NCI-H2081 (cell line): Measurements from ENCODE around the gene GPATCH2L.

Source experiments
- DNase-seq, 2 experiments: peaks; one replicate each; lab custom pipeline; 2025; lab: John Stamatoyannopoulos, UW

The GPATCH2L gene

GRCh38 chr14:76136476-76137110, 15.1 kb upstream of the GPATCH2L start:
- no peak for DNase-seq

GRCh38 chr14:76138119-76138757, 13.5 kb upstream of the GPATCH2L start:
- DNase-seq, result no peak

GRCh38 chr14:76138758-76139723, 12.7 kb upstream of the GPATCH2L start:
- DNase-seq, result no peak

GRCh38 chr14:76143642-76144041, 8.1 kb upstream of the GPATCH2L start:
- no peak for DNase-seq

- no peak for DNase-seq
These were observed 4.7 kb upstream of the GPATCH2L start for GRCh38 chr14:76146976-76147375.

GRCh38 chr14:76149196-76149595, 2.5 kb upstream of the GPATCH2L start:
- no peak for DNase-seq

- DNase-seq, result peak; percentile 20 to 45
These were observed 585 bp downstream of the GPATCH2L start for GRCh38 chr14:76152333-76152681.

GRCh38 chr14:76153919-76154318, 2.2 kb downstream of the GPATCH2L start:
- no peak for DNase-seq

- no peak for DNase-seq
These were observed 2.9 kb downstream of the GPATCH2L start for GRCh38 chr14:76154539-76155126.

GRCh38 chr14:76163668-76164363, 12.1 kb downstream of the GPATCH2L start:
- no peak for DNase-seq

GRCh38 chr14:76168531-76168930, 16.8 kb downstream of the GPATCH2L start:
- no peak for DNase-seq

- DNase-seq, result no peak
These were observed 18.1 kb downstream of the GPATCH2L start for GRCh38 chr14:76169776-76170175.

- DNase-seq, result no peak
These were observed 23.3 kb downstream of the GPATCH2L start for GRCh38 chr14:76174982-76175381.

GRCh38 chr14:76175942-76176341, 24.2 kb downstream of the GPATCH2L start:
- DNase-seq, result no peak

- DNase-seq, result no peak
These were observed 29.8 kb downstream of the GPATCH2L start for GRCh38 chr14:76181546-76181945.

GRCh38 chr14:76186308-76187027, 34.7 kb downstream of the GPATCH2L start:
- no peak for DNase-seq

GRCh38 chr14:76191297-76191696, 39.6 kb downstream of the GPATCH2L start:
- no peak for DNase-seq

- DNase-seq, result no peak
These were observed 42.0 kb downstream of the GPATCH2L start for GRCh38 chr14:76193696-76194095.

- DNase-seq, result no peak
These were observed 42.6 kb downstream of the GPATCH2L start for GRCh38 chr14:76194327-76194726.

- DNase-seq, result no peak
These were observed 43.3 kb downstream of the GPATCH2L start for GRCh38 chr14:76195003-76195402.
